HG02759 (cell line): ENCODE results near the gene FABP3.

Experiments
- ATAC-seq: cut with Tn5 transposase; IDR thresholded peaks from one replicate; pipeline ENCODE4 v1.9.1; 2021; ENCODE audit warnings: mild to moderate bottlenecking, moderate library complexity; ENCODE audit not compliant: unreplicated experiment

Gene FABP3

GRCh38 chr1:31324992-31325391, 47.9 kb downstream of the FABP3 start:
- no peak for ATAC-seq

GRCh38 chr1:31324093-31324492, 48.8 kb downstream of the FABP3 start:
- no peak for ATAC-seq

GRCh38 chr1:31318146-31318545, 54.7 kb downstream of the FABP3 start:
- ATAC-seq, result no peak

- ATAC-seq, result no peak
Observed at GRCh38 chr1:31315902-31316301, 57.0 kb downstream of the FABP3 start.
